NCI-H510A treated with DMSO at 0.1 percent for 48 hours (cell line): Measurements from ENCODE around the gene HEATR9.

Experiments used
- DNase-seq: peaks from one replicate; lab custom pipeline; 2025; lab: John Stamatoyannopoulos, UW

HEATR9 gene

DNA sequence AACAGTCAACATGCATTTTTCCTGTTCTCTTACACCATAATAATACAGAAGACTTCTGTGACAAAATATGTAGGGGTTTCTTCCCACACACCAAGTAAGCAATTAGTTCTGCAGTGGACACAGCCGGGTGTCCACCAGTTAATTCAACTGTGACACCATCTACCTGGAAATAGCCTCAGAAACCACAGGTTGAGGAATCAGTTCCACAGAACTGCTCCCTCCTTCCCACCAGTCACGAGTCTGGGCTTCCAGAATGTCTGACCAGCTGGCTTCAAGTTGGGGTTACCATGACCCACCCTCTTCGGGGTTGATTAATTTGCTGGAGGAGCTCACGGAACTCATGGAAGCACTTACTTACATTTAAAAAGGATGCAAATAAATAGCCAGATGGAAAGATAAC lies 25.1 kb upstream of the HEATR9 start:
- no peak for DNase-seq

- DNase-seq = no peak
These were observed 23.7 kb upstream of the HEATR9 start for GRCh38 chr17:35892091-35893035.

DNA sequence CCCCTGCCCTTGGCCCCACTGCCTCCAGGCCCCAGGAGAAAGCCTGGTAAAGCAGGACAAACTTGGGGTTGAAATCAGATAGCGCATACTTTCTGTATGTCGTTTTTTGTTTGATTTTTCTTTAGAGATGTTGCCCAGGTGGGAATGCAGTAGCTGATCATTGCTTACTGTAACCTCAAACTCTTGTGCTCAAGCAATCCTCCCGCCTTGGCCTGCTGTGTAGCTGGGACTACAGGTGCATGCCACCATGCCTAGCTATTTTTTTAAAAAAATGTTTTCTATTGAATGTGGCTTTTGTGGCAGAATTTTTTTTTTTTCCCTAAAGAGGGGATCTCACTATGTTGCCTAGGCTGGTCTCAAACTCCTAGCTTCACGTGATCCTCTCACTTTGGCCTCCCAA lies 22.6 kb upstream of the HEATR9 start:
- DNase-seq = no peak

DNA sequence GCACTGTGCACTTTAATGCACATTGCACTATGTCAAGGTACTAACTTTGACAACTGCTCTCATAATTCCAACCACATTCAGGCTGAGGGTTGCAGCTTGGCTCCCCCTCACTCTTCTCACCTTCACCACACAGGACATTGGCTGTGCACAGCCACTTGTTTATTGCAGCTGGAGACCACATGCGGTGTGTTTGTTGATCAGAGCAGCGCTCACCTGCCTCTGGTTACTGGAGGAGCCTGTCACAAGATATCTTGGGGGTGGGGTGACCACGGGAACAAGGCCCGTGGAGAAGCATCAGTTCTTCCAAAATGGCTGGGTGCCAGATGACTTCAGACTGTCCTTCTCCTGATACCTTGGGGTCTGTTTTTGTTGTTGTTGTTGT lies 22.1 kb upstream of the HEATR9 start:
- DNase-seq = peak; percentile 58

DNA sequence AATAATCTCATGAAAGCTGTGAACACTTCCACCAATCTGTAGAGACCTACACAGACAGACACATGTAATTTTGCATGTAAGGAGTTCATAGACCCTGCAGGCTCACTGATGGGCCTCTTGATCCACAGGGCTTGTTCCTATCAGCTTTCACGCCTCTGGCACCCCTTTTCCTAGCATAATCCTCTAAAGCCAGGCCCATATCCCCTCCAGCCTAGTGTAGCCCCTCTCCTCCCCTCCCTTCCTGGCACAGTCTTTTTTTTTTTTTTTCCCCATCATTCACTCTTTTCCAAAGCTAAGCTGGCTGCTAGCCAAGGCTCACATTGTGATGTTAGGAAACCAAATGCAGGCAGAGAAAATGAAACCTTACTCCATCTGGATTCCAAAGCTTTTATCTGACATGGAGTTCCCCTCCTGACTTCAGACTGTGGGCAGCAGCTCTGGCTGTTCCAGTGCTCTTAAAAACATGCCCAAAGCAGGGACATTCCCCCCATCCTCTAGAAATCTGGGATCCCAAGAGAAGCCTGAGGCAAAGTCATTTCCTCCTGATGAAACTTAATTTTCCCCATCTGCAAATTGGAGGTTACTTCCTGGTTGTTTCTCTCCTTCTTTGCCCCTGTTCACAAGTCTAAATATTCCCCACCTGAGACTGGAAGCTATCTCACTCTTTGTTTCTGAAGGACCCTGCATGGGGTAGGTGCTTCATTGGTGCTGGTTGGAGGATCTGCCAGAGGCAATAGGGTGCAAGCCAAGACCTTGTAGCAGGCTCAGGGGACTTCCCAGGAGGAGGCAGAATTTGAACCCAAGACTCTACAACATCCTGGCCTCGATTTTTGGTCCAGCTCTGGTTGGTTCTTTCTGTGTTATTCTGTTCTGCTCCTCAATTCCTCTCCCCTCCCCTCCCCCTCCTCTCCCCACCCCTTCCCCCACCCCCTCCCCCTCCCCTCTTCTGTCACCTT lies 21.4 kb upstream of the HEATR9 start:
- no peak for DNase-seq

DNA sequence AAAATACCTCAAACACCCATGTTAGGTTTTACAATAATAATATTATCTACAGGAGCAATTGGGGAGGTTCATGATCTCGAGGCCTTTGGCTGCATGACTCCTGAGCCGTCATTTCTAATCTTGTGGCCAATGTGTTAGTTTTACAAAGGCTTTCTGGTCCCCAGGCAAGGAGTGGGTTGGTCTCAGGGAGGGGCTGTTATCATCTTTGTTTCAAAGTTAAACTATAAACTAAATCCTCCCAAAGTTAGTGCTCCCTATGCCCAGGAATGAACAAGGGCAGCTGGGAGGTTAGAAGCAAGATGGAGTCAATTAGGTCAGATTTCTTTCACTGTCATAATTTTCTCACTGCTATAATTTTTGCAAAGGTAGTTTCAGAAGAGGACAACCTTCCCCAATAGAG lies 20.6 kb upstream of the HEATR9 start:
- no peak for DNase-seq

- DNase-seq = no peak
These were observed 11.3 kb upstream of the HEATR9 start, which contains the start of gene CCL5 for GRCh38 chr17:35879773-35880654. Gene CCL5 (minus strand): TSS chr17:35880360.

DNA sequence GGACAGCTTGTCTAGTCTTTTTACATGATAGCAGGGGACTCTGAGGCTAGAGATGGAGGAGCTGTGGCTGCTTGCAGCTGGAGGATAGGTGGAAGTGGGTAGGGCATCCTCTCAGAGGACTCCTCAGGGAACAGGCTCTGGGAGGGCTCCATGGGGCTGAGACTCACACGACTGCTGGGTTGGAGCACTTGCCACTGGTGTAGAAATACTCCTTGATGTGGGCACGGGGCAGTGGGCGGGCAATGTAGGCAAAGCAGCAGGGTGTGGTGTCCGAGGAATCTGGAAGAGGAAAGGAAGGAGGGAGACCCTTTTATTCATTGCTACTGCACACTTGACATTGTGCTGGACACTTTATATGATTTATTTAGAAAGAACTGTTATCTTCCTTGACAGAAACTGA lies 9.7 kb upstream of the HEATR9 start:
- no peak for DNase-seq

- DNase-seq = no peak
These were observed 8.8 kb upstream of the HEATR9 start for GRCh38 chr17:35877345-35878029.

GRCh38 chr17:35876534-35876933 lies 7.8 kb upstream of the HEATR9 start:
- no peak for DNase-seq

DNA sequence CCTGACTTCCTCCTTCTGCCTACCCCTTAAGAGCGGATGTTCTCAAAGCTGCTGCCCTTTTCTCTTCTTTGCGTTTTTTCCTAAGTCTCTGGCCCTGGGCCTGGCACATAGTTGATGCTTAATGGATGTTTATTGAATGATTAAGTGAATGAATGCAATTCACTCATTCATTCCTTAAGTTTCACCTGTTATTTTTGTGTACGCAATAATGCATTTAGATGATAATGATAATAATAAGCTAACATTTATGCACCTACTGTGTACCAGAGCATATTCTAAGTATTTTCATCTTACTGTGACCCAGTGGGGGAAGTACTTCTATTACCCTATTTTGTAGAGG lies 7.1 kb upstream of the HEATR9 start:
- no peak for DNase-seq

DNA sequence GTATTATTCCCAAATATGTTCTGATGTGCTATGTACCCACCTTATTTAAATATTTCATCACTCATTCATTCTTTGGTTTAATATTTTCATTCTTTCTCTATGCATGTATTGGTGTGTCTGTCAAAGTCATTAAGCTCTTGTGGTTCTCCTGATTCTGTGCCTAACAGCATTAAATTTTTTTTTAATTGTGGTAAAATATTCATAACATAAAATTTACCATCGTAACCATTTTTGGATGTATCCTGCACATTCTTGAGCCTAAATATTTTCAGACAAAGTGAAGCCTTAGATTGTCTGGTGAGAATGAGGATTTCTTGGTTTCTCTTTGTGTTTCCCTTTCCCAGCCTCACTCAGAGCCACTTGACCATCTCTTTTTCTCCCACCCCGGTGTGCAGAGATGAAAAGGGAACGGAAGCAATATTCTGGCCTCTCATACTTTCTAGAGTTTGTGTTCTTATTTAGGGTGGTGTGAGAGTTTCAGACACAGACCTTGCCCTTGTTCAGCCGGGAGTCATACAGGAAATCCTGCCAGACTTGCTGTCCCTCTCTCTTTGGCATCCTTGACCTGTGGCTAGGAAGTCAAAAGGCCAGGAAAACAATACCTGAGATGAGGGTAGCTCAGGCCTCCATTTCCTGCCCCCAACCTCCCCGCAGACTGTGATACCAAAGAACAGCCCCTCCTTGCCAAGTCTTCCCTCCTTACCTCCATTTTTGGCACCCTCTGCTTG lies 6.5 kb upstream of the HEATR9 start:
- no peak for DNase-seq

DNA sequence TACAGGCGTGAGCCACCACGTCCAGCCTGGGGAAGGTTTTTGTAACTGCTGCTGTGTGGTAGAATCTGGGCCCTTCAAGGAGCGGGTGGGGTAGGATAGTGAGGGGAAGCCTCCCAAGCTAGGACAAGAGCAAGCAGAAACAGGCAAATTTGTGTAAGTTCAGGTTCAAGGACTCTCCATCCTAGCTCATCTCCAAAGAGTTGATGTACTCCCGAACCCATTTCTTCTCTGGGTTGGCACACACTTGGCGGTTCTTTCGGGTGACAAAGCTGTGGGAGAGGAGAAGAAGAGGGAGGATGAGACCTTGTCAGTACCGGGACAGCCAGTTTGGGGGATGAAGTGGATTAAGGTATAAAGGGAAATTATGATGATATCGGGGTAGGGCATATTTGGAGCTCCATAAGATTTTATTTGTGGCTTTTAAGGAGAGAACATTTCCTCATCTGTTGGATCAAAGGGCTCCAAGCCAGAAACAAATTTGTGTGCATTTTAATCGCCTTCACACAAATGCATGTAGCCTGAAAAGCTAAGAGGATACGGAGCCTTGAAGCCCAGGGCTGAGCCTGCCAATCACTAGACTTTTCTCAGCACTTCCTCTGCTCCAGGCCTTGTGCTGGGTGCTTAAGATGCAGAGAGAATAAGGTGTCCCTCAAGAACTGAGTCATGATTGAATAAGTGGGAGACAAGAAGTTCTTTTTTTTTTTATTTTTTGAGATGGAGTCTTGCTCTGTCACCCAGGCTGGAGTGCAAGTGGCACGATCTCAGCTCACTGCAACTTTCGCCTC lies 3.7 kb upstream of the HEATR9 start:
- DNase-seq = no peak

DNA sequence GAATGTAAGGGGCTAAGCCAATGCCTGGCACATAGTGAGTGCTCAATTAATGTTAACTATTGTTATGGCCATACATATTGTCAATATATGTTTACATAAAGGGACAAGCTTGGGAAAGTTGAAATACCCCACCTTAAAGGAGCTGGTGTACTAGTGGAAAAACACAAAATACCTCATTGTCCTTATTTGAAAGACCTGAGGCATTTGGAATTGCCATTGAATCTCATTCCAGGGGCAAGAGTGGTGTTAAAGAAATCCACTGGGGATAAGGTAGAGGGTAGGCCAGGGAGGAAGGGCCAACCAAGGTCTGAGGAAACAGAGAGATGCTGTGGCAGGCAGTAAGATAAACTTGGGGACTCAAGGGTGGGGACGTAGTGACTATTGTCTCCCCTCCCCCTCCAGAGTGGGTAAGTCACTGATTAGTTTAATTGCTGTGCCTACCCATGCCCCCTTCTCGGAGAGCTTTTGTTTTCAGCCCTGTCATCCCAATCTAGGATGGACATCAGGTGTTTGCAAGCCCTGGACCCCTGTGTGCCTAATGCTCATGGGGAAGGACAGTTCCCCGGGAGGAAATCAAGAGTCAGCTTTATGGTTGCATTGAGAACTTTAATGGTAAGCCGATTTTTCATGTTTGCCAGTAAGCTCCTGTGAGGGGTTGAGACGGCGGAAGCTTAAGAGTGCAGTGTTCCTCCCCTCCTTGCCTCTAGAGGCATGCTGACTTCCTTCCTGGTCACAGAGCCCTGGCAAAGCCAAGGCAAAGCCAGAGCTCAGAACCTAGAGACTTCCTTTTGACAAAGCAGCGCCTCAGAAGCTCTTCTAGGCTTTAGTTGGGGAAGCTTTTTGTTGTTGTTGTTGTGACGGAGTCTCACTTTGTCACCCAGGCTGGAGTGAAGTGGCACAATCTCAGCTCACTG lies 2.5 kb upstream of the HEATR9 start:
- no peak for DNase-seq

DNA sequence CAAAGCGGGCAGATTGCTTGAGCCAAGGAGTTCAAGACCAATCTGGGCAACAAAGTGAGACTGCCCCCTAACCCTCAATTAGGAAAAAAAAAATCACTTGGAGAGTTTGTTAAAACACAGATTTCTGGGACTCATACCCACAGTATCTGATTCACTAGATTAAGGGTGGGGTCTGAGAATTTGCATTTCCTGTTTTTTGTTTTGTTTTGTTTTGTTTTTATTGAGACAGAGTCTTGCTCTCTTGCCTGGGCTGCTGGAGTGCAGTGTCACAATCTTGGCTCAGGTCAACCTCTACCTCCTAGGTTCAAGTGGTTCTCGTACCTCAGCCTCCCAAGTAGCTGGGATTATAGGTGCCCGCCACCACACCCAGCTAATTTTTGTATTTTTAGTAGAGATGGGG lies 1.1 kb downstream of the HEATR9 start:
- DNase-seq = no peak

DNA sequence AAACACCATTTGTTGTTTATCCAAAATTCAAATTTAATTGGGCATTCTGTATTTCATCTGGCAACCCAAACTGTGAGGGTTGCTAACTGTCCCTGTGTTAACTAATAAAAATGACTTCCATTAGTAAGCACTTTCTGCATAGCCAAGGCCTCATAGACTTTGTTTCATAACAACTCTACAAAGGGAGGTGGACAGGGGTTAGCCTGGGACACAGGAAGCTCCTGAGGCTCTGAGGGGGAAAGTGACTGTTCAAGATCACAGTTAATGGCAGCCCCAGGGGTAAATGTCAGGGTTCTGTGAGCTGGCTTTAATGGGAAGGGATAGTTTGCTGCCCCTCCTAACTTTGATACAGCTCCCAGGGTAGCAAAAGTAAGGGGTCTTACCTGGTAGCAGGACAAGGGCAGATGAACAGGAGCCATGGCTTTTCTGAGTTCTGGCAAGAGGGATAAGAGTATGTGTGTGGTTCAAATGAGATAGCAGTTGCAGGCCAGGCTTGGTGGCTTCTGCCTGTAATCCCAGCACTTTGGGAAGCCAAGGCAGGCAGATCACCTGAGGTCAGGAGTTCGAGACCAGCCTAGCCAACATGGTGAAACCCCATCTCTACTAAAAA lies 2.2 kb downstream of the HEATR9 start:
- DNase-seq = no peak

GRCh38 chr17:35865412-35866340 lies 3.0 kb downstream of the HEATR9 start:
- no peak for DNase-seq
